Adrenal gland (tissue), 12 donors: ENCODE data around the gene LAPTM5. TPM values are rescaled to one million over a fixed set of nuclear protein-coding genes. Genes with fewer than 3 reads are reported as not detected.
A peak's percentile ranks its signal among the peaks of the same experiment; 100 is the strongest.

Experiments used
- DNase-seq, 7 donors: peaks; one replicate each; pipeline ENCODE4 v3.0.0-alpha.2; 2019 to 2020
- H3K27ac ChIP-seq, 5 donors: fragments of 200-600 bp; sonication (generic) in 4 of 5; 1 replicate in 3 of 5; 2 replicates in 2 of 5; pipeline versions ENCODE4 v1.5.1 to v1.8.0; 2016 to 2020; ENCODE audit warnings: mild to moderate bottlenecking in 1 of 5
- H3K27me3 ChIP-seq: fragments of 200-600 bp; 2 replicates; pipeline ENCODE4 v1.8.0; 2021
- H3K36me3 ChIP-seq, 2 donors: fragments of 200-600 bp; replicated peaks in 1 of 2; 1 replicate in 1 of 2; 2 replicates in 1 of 2; pipeline versions ENCODE4 v1.5.1 to v1.8.0; 2018 to 2022
- H3K4me1 ChIP-seq, 2 donors: fragments of 200-600 bp; replicated peaks in 1 of 2; 1 replicate in 1 of 2; 2 replicates in 1 of 2; pipeline versions ENCODE4 v1.5.1 to v1.8.0; 2018 to 2021
- H3K4me3 ChIP-seq, 4 donors: fragments of 200-600 bp; sonication (generic) in 3 of 4; one replicate each; pipeline ENCODE4 v1.5.1; 2016 to 2018
- H3K9me3 ChIP-seq, 3 donors: fragments of 200-600 bp; sonication (generic) in 1 of 3; replicated peaks in 1 of 3; 1 replicate in 2 of 3; 2 replicates in 1 of 3; pipeline versions ENCODE4 v1.5.1 to v1.8.0; 2016 to 2021
- POLR2A ChIP-seq, 2 donors: fragments of 450-650 bp; IDR thresholded peaks; one replicate each; pipeline ENCODE4 v1.6.1; 2017; ENCODE audit warnings: antibody characterized with exemption in 2 of 2, mild to moderate bottlenecking in 2 of 2, moderate library complexity in 1 of 2
- WGBS, 4 donors: extraction: QIAGEN DNeasy Blood & Tissue Kit in 2 of 4; methylation state at CpG; one replicate each; pipeline versions ENCODE4 v1.1.5 to v1.1.7; 2013 to 2017; 5-methylcytosine and 5-hydroxymethylcytosine counted together
- intact Hi-C, 2 donors: fragments of 100-400 bp; cut with DNase I; formaldehyde crosslinking; loops; one replicate each; pipeline versions ENCODE4 v1.14.1 to v1.15.0; 2022 to 2023
- polyA plus RNA-seq, 3 donors: library from polyadenylated mRNA; stranded (reverse); fragments of 200-250 nt in 2 of 3; fragments of 350-450 nt in 1 of 3; fragmentation: Illumina TruSeq in 1 of 3; extraction: RNeasy Lipid Tissue Mini Kit (QIAGEN cat#74804) in 1 of 3; gene quantifications; one replicate each; pipeline ENCODE4 v1.2.3, GENCODE V29; 2013 to 2014
- total RNA-seq, 9 donors: library from RNA; depleted of rRNA in 4 of 9; stranded (reverse); fragments of >200 nt in 4 of 9; fragments of 120-200 nt in 1 of 9; fragmentation: NEBNext Ultra II Directional in 1 of 9; extraction: Animal tissue kit (Norgen Biotek cat#: 25700) in 1 of 9; gene quantifications; one replicate each; pipeline versions ENCODE4 v1.1.0 to v1.2.4, GENCODE V29; 2013 to 2023
- TF ChIP-seq, protein P1 (sequence below), 6 experiments: fragments of 450-650 bp in 4 of 6; fragments of 200-600 bp in 2 of 6; sonication (generic) in 1 of 6; IDR thresholded peaks; 1 replicate in 5 of 6; 2 replicates in 1 of 6; pipeline versions ENCODE4 v1.5.1 to v1.8.0; 2016 to 2021; ENCODE audit warnings: antibody characterized with exemption in 6 of 6, mild to moderate bottlenecking in 2 of 6, moderate library complexity in 1 of 6
- donor health status: healthy with polysubstance abuse.
- donor health status: Bipolar disorder and iron deficiency.
- donor health status: DM: yes; HTN: yes; CAD: no.
- donor health status: DM: no; HTN: no; CAD: no.
- donor health status: DM: no; HTN: no; CAD: no.
- donor health status: DM: yes; HTN: yes; CAD: no.

LAPTM5 gene
- total and polyA plus RNA-seq, 12 donors = 7.8 to 177 (median 109) TPM

GRCh38 chr1:30779294-30780071 lies 21.9 kb upstream of the LAPTM5 start:
- no peaks in the 10 kb centered on the region for H3K27me3 ChIP-seq
- H3K4me1 ChIP-seq = peaks cover 14 to 16% of the 10 kb centered on the region in 2 donors
- TF ChIP-seq, protein P1, sequence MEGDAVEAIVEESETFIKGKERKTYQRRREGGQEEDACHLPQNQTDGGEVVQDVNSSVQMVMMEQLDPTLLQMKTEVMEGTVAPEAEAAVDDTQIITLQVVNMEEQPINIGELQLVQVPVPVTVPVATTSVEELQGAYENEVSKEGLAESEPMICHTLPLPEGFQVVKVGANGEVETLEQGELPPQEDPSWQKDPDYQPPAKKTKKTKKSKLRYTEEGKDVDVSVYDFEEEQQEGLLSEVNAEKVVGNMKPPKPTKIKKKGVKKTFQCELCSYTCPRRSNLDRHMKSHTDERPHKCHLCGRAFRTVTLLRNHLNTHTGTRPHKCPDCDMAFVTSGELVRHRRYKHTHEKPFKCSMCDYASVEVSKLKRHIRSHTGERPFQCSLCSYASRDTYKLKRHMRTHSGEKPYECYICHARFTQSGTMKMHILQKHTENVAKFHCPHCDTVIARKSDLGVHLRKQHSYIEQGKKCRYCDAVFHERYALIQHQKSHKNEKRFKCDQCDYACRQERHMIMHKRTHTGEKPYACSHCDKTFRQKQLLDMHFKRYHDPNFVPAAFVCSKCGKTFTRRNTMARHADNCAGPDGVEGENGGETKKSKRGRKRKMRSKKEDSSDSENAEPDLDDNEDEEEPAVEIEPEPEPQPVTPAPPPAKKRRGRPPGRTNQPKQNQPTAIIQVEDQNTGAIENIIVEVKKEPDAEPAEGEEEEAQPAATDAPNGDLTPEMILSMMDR (IDR thresholded peaks at IDR 0.05) = peak; percentile 97 to 99 (median 98)
- no peak for TF ChIP-seq POLR2A (IDR thresholded peaks at IDR 0.05)
- intact Hi-C loops = loop anchor here (2.0 to 5.0 kb wide), 3 partner anchors 57 to 133 kb away; partner anchors contain the start of gene MATN1 (in 2 of the 2)
- H3K4me3 ChIP-seq = no peak overlapping the region
- peak; percentile 76 to 95 (median 88) for DNase-seq
- no peaks in the 10 kb centered on the region for H3K9me3 ChIP-seq
- no peaks in the 10 kb centered on the region for H3K36me3 ChIP-seq
- 11 to 15% (median 13%) methylated on average over 12 of the region's 12 CpGs for WGBS, 4 donors
- H3K27ac ChIP-seq = no peak overlapping the region

DNA sequence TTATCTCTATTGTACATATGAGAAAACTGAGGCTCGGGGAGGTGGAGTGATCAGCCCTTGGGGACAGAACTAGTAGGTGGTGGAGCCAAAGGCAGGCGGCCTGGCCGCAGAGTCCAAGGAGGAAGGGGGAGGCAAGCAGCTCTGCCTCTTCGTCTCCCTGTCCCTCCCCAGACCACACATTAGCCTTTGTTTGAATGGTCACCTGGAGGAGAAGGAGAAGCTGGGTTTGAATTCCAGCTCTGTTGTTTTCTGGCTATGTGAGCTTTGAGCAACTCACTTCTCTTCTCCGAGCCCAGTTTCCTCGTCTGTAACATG lies 21.4 kb upstream of the LAPTM5 start:
- no peaks in the 10 kb centered on the region for H3K9me3 ChIP-seq
- DNase-seq = no peak
- peaks cover 14 to 16% of the 10 kb centered on the region in 2 donors for H3K4me1 ChIP-seq
- H3K27me3 ChIP-seq = no peaks in the 10 kb centered on the region
- 63 to 80% (median 76%) methylated on average over 6 of the region's 6 CpGs for WGBS, 4 donors
- no peak for TF ChIP-seq POLR2A (IDR thresholded peaks at IDR 0.05)
- TF ChIP-seq, protein P1 (IDR thresholded peaks at IDR 0.05) = no peak
- peak overlapping the region in 1 of 5 donors; percentile 11 for H3K27ac ChIP-seq
- H3K36me3 ChIP-seq = no peaks in the 10 kb centered on the region
- intact Hi-C loops = loop anchor here (2.0 to 5.0 kb wide), 2 partner anchors 56 to 57 kb away; partner anchors contain the start of gene MATN1 (in 2 of the 2)
- no peak overlapping the region for H3K4me3 ChIP-seq

GRCh38 chr1:30778154-30778978 lies 20.8 kb upstream of the LAPTM5 start:
- DNase-seq = peak; percentile 82 to 96 (median 92)
- H3K36me3 ChIP-seq = no peaks in the 10 kb centered on the region
- no peaks in the 10 kb centered on the region for H3K27me3 ChIP-seq
- H3K27ac ChIP-seq = peak overlapping the region in 1 of 5 donors; percentile 11
- 50 to 63% (median 53%) methylated on average over 11 of the region's 11 CpGs for WGBS, 4 donors
- H3K4me1 ChIP-seq = peaks cover 10% of the 10 kb centered on the region in 2 donors
- no peak for TF ChIP-seq POLR2A (IDR thresholded peaks at IDR 0.05)
- TF ChIP-seq, protein P1 (IDR thresholded peaks at IDR 0.05) = no peak
- intact Hi-C loops = loop anchor here (2.0 to 5.0 kb wide), 2 partner anchors 56 kb away; partner anchors contain the start of gene MATN1 (in 2 of the 2)
- H3K4me3 ChIP-seq = no peak overlapping the region
- H3K9me3 ChIP-seq = no peaks in the 10 kb centered on the region

DNA sequence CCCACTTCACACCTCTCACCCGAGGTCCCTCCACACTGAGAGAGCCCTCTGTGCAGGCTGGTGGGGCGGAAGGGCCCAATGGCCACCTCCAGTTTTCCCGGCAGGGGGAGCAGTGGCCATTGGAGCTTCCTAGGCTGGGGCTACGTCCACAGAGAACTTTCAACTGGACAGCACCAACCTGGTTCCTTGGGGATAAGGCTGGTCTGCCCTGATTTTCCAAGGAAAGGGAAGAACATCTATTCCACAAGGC lies 20.3 kb upstream of the LAPTM5 start:
- Histone ChIP-seq H3K9me3 (no peaks in the 10 kb centered on the region), H3K27ac (no peak overlapping the region), H3K36me3 (no peaks in the 10 kb centered on the region), H3K4me3 (no peak overlapping the region), H3K4me1 (peaks cover 4 to 5% of the 10 kb centered on the region in 2 donors), H3K27me3 (no peaks in the 10 kb centered on the region)
- DNase-seq = no peak
- TF ChIP-seq, protein P1 (IDR thresholded peaks at IDR 0.05) = no peak
- no peak for TF ChIP-seq POLR2A (IDR thresholded peaks at IDR 0.05)
- 63 to 77% (median 69%) methylated on average over 4 of the region's 4 CpGs for whole genome bisulfite sequencing, 4 donors
- intact Hi-C loops = loop anchor here (2.0 to 5.0 kb wide), 2 partner anchors 55 to 56 kb away; partner anchors contain the start of gene MATN1 (in 2 of the 2)
